Measurements from ENCODE around the gene ABL1. TPM values are rescaled to one million over a fixed set of nuclear protein-coding genes. Genes with fewer than 3 reads are reported as not detected.
A peak's percentile ranks its signal among the peaks of the same experiment; 100 is the strongest.

The ABL1 gene
- total RNA-seq, 2 donors from 2014 or later, result 40.8 to 55.4 TPM

DNA sequence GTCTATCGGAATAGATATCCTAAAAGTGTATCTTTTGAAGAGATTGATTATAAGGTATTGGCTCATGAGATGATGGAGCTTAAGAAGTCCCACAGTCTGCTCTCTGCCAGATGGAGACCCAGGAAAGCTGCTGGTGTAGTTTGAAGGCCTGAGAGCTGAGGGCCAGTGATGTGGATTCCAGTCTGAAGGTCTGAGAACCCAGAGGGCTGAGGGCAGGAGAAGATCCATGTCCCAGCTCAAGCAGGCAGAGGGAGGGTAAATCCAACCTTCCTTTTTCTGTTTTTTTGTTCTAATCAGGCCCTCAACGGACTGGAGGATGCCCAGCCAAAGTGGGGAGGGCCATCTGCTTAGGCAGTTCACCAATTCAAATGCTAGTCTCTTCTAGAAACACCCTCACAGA, 11.0 kb upstream of the ABL1 start:
- intact Hi-C loops (cut with DNase I), result no loop called here
- DNase-seq (no peak), ATAC-seq (peak in 1 of 2 donors; percentile 13)

DNA sequence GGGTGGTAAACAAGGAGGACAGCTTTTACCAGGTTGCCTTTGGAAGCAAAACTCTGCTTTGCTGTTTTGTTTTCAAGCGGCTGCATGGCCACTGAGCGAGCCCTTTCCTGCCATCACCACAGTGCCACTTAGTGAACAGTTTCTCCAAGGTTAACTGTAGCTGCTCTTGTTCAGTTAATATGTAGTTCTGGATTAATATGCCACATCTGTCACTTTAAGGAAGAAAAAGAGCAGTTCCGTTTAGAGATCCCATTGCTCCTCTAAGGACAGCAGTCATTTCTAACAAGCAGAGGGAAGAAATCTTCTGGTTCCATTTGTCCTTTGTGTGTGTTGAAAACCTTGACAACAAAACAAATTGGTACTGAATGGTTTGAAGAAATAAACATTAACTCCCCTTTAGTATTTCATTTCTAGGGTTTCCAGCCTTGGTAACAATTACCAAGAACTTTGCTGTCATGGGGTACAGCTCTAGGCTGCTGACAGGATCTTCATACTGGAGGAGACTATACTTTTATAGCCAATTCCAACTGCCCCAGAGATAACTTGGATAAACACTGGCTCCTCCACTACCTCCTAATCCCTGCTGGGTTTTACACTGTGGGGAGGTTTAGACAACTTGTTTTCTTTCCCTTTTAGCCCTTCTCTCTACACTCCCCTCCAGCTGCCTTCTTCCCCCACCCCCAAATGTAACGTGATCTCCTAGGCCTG, 10.3 kb upstream of the ABL1 start:
- intact Hi-C loops (cut with DNase I), result no loop called here
- ATAC-seq, result peak; percentile 87 to 91

DNA sequence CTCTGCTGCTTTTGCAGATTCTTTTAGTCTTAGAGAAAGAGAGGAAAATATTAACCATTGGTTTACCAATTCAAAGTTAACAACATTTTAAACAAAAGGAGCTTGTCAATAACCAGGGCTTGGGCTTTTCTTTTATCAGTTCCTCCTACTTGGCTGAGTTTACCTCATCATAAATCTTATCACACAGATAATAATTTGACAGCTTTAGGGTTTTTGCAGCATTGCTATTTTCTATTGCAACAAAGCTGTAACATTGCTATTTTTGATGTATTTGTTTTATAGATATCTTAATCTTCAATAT, 9.8 kb upstream of the ABL1 start:
- intact Hi-C loops (cut with DNase I), result no loop called here
- ATAC-seq (no peak), DNase-seq (no peak)

More for the DNA sequence above, 10.3 kb upstream of the ABL1 start:
- no peak for DNase-seq

DNA sequence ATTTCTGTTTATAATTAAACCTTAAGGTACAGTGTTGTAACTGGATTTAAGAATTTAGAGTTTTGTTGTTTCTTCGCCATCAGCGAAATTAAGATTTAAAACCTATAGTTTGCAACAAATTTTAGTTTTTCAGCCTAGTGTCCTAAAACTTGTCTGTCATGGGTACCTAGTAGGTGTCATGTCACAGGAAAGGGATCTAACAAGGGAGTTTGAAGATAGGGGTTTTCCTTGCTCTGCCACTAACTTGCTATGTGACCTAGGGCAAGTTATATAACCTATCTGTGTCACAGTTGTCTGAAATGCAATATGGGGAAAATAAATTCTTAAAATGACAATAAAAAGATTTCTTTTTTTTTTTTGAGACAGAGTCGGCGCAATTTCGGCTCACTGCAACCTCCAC, 9.2 kb upstream of the ABL1 start:
- intact Hi-C loops (cut with DNase I), result no loop called here
- ATAC-seq (no peak), DNase-seq (no peak)

DNA sequence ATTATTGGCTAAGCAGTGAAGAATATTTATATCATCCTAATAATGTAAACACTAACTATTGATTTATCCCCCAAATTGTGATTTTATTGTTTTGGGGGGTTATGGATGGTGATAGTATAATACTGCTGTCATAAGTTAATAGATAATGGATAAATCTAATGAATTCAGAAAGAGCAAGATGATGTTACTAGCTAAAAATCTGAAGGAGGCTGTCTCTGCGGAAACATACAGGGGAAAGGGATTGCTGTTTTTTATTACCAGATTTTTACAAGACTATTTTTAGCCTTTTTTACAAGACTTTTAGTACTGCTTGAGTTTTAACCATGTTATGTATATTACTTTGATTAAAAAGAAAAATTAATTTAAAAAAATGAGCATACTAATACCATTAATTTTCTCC, 5.3 kb upstream of the ABL1 start:
- no peak for ATAC-seq
- DNase-seq, result no peak
- intact Hi-C loops (cut with DNase I), result loop anchor here in 1 of 2 donors (5.0 kb wide), 1 partner anchor 47 kb away; no protein-coding TSS in a partner anchor

DNA sequence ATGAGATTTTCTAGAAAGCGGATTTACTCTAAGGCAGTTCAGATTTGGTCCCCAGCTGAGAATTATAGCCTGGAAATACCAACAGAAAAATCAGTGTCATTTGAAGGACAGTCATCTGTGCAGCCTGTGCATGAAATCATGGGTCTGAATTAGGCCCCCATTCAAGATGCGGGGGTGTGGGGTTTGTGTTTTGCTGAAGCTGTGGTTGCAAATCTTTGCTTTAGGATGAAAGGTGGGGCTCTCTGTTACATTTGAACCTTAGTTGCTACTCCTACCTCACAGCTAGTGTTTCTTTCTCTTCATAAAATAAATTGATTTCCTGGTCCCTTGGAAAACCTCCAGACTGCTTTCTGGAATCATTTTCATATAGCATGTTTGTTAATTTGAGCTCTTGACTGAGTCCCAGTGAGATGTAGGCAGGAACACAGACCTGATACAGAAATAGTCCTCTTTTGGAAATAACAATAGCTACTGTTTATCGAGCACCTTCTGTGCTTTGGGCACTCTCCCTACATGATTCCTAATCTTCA, 4.8 kb upstream of the ABL1 start:
- no peak for DNase-seq
- intact Hi-C loops (cut with DNase I), result loop anchor here in 1 of 2 donors (5.0 kb wide), 1 partner anchor 48 kb away; no protein-coding TSS in a partner anchor
- ATAC-seq, result no peak

DNA sequence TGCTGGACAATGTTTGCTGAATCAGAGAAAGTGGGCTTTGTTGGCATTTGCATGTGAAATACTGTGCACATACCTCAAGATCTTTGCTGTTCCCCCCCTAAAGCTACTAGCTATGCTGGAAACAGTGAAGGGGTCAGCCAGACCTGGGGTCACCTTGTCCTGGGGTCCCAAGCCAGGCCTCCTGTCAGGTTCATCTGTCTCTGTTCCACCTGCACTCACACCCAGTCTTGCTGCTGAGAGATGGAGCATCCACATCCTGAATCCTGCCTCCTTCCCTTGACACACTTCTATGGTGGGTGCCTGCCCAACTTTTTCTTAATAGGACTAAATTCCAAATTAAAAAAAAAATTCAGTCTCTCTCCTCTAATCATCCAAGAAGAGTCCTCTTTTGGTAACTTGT, 4.0 kb upstream of the ABL1 start:
- intact Hi-C loops (cut with DNase I), result loop anchor here in 1 of 2 donors (5.0 kb wide), 1 partner anchor 49 kb away; no protein-coding TSS in a partner anchor
- no peak for ATAC-seq
- no peak for DNase-seq

DNA sequence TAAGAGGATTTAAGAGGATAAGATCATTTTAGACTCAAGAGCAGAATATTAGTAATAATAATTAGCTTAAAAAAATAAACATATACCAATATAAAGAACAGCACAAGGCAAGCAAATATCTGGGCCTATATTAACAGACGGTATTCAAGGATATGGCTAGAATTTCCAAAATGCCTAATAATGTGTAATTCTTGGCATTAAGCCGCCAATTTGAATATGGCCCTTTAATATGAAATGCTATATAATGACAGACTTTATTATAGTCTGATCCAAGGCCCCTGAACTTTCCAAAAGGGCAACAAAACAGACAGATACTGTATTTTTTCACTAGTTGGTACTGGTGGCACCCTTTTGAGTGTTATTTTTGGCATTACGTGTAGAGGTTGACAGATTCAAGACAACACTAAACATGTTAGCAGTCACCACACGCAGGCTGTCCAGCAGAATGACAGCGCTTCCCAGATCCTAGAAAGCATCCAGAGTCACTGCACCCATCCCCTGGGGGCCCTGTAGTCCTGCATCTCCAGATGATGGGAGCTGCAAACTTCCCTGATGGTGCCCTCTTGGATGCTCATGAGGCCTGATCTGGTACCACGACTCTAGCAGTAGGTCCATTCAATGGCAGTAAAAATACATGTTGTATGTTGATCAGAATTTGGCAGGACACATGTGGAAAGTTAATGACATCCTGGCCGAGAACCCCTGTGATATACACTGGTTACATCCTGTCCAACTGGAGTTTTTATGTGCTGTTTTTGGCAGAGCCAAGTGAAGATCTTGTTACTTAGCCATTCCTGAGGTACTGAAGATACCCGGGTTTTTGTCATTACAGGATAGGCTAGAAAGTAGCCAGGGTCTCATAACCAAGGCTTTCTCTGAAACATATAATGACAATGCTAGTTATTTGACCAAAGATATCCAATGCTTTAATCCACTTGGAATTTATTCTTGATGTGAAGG, 1.7 kb upstream of the ABL1 start:
- intact Hi-C loops (cut with DNase I), result loop anchor here in 1 of 2 donors (5.0 kb wide), 1 partner anchor 51 kb away; no protein-coding TSS in a partner anchor
- no peak for ATAC-seq
- DNase-seq, result no peak

DNA sequence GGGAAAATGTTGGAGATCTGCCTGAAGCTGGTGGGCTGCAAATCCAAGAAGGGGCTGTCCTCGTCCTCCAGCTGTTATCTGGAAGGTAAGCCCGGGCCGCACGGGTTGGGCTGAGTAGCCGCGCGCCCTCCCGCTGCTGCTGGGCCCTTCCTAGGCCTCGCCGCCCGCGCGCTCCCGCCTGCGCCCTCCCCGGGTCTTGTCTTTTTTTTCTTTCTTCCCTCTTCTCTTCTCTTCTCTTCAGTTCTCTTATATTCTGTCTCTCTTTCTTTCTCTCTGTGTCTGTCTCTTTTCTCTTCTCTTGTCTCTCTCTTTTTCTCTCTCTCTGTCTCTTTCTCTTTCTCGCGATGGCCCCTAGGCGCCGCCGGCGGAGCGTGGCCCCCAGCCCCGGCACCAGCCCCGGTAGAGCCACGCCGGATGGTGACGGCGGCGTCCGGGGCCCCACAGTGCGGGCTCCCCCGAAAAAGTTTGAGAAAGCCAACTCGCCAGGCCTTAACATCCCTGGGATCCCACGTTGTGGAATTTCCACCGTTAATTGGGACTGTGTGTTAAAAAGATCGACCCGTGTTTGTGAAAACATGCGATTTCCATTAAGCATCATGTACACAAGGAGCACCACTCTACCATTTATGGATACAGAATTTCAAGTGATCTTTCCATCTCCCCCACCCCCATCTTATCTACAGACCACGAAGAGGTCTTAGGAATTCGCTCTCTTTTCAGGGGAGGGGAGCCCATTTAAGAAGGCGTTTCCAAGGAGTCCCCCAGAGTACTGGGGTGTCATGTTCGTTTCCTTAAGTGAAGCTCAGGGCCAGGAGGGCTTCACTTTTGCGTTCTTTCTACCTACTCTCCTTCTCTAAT, 616 bp downstream of the ABL1 start:
- peak; percentile 63 for DNase-seq
- intact Hi-C loops (cut with DNase I), result no loop called here

DNA sequence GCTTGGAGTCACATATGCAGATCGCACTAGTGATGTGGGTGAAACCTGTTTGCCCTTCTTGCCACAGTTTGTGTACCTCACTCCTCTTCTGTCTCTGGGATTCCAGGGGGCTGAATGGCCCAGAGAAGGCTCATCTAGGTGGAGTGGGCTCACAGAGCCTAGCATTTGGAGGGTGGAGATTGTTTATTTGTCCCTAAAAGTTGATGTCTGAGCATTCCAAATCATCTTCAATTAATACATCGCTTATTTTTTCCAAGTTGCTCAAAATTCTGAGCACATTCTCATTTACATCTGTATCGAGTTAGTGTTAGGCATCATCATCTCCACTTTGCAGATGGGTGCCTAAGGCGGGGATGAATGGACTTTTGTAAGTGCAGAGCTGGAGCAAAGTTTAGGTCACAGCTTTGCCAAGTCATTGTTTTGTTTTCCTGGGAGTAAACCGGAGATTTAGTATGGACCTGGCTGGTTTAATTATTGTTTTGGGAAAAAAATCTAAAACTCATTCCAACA, 2.0 kb downstream of the ABL1 start:
- ATAC-seq, result no peak
- DNase-seq, result no peak
- intact Hi-C loops (cut with DNase I), result no loop called here

More for the DNA sequence above, 616 bp downstream of the ABL1 start:
- ATAC-seq, result peak; percentile 33 to 39

DNA sequence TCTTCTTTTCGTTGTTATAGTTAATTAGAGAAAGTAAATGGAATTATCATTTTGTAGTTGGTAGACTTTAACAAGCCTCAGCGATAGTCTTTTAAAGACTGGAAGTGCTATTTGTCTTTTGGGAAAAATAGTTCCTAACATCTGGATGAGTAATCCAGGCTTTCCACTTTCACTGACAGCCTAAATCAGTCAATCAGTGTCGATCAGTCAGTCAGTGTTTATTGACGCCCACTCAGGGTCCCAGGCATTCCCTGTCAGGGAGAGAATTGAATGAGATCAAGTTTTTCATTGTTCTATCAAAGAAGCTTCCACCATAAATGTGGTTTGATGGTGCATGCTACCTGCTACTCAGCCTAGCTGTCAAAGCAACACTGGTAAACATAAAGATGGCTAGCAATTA, 2.6 kb downstream of the ABL1 start:
- intact Hi-C loops (cut with DNase I), result no loop called here
- DNase-seq (no peak), ATAC-seq (no peak)

DNA sequence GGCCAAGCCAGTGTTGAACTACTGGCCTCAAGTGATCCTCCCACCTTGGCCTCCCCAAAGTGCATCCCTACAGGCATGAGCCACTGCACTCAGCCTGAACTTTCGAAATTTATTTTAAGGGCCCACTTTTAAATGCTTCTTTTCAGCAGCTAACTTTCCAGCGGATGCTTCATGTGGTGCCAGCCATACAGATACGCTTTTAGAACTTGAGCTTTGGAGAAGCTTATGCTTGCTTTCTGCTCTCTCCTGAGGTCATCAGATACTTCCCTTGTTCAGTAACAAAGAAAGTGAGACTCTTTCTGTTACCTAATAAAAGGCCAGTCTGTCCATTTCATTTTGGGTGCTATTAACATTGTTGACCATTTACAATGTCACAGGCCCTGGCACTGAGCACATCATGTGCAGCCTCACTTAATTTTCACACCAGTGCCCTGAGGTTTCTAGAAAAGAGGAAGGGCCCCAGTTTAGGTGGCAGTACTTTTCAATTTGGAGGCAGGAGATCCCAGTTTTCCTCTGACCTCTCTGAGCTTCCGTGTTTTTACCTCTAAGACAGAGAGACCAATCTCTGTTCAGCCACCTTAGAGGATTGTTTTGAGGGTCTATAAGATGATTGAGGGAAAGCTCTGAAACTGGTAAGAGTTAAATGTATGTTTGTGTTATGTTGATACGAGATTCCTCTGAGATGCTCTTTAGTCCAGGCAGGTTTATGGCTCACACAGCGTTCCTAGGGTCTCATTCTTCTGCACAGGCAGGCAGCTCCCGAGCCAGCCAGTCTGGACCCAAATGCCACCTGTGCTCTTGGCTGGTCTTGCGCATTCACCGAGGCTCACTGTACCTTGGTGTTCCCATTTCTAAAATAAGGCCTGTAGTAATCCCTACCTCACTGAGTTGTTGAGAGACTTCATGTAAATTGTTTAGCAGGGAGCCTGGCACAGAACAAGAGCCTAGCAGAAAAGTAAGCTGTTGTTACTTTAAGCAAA, 4.4 kb downstream of the ABL1 start:
- ATAC-seq (no peak), DNase-seq (no peak)
- intact Hi-C loops (cut with DNase I), result no loop called here

DNA sequence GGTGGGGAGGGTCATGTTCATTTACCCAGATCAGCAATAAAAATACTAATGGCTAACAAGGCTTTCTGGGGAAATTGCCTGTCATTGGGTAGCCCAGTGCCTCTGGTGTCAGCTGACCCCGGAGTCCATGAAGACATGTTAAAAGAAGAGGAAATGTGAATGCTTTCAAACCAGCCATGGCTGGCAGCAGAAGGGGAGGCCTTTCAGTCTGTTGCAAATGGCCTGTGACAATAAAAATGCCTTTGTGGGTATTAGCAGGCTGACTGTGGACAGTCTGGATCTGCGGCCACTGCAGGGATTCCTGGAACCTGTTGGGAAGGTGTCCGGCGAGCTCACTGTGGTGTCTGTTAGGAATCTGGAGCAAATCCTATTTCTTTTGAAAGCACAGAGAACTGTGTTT, 7.5 kb downstream of the ABL1 start:
- intact Hi-C loops (cut with DNase I), result no loop called here
- DNase-seq (no peak), ATAC-seq (no peak)

DNA sequence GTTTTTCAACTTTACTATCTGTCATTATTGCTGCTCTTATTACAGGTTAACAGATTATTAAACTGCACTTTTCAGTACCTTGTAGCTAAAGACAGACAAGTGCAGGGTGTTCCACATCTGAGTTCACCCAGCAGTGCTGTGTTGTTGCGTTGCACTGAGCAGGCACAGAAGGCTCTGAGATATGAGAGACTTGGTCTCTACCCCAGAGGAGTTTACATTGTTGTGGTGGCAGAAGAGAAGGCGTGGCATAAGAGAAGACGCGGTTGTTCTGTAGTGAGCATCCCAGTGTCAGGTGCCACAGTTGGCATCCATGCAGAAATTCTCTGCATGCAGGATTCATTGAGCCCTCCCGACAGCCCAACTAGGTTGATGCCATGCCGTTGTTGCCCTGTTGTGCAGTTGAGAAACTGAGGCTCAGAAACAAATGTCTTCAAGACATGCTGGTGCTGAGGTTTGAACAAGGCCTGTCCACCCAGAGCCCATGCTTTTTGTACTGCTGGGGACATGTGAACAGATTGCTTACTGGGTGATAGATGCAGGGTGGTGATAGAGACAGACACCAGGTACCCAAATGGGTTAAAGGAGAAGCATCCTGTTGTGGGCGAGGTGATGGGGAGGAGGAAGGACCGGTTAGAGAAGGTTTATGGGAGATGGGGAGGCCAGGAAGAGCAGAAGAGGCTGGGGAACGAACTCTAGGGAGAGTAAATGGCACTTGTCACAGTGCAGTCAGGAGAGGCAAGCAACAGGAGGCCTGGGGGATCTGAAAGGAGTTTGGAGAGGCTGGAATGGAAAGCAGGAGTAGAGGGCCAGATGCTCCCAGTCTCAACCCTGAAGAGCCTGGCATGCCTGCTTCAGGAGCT, 8.2 kb downstream of the ABL1 start:
- no peak for ATAC-seq
- intact Hi-C loops (cut with DNase I), result no loop called here
- no peak for DNase-seq

DNA sequence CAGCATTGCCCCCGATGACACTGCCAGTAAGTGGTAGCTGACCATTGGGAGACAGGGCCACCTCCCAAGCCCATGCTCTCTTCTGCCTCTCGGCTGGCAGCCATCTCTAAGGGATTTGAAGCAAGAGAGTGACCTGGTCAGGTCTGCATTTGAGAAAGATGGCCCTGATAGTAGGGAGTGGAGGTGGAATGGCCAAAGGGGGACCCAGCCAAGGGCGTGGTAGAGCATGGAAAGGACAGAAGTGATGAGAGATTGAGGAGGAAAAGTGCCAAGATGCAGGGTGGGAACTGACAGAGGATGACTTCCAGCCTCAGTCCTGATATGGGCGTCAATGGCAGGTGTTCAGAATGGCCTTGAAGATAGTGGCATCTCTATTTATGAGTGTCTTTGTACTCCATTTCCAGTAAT, 9.0 kb downstream of the ABL1 start:
- intact Hi-C loops (cut with DNase I), result no loop called here
- no peak for ATAC-seq
- no peak for DNase-seq

DNA sequence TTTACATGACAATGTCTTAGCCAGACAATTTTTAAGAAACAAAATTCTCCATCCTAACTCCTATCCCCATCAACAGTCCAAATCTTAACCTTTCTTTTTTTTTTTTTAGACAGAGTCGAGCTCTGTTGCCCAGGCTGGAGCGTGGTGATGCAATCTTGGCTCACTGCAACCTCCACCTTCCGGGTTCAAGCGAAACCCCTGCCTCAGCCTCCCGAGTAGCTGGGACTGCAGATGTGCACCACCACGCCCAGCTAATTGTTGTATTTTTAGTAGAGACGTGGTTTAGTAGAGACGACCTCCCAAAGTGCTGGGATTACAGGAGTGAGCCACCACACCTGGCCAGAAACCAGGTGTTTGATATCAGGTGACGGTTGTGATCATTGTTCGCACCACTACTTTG, 10.2 kb downstream of the ABL1 start:
- DNase-seq (peak; percentile 53), ATAC-seq (no peak)
- intact Hi-C loops (cut with DNase I), result loop anchor here in 1 of 2 donors (5.0 kb wide), 1 partner anchor 133 kb away; no protein-coding TSS in a partner anchor

Data from left cardiac atrium (tissue), 4 donors.